HG02678 (cell line): Measurements from ENCODE around the gene CGB1.
A peak's percentile ranks its signal among the peaks of the same experiment; 100 is the strongest.
"Not testable (repeated sequence)": the region's sequence is repeated elsewhere in the genome, so short reads cannot be mapped to it uniquely, and the experiment has no call there.

Experiments
- ATAC-seq: cut with Tn5 transposase; IDR thresholded peaks from one replicate; pipeline ENCODE4 v1.9.1; 2021; ENCODE audit warnings: mild to moderate bottlenecking, moderate library complexity; ENCODE audit not compliant: unreplicated experiment

Gene CGB1

DNA sequence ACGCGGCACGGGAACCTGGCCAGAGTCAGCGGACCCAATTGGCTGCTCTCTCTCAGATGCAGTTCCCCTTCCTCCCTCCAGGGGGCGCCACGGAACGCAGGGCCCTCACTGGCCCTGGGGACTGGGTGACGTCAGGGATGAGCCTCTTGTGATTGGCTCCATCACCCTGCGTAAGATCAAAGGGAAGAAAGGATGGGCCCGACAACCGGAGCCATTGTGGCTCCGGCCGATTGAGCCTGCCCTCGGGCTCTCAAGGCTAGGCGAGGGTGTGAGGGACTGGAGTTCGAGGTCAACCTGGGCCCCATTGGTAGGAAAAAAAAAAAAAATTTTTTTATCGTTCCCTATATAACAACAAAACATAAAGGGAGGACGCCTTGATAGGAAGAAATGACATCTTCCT is at the start of gene CGB1:
TSS of gene CGB1 (minus strand) at position 81 of the 400 bp plus-strand sequence. CDS start 184 bp downstream, outside the sequence.
- ATAC-seq: not testable (repeated sequence)

DNA sequence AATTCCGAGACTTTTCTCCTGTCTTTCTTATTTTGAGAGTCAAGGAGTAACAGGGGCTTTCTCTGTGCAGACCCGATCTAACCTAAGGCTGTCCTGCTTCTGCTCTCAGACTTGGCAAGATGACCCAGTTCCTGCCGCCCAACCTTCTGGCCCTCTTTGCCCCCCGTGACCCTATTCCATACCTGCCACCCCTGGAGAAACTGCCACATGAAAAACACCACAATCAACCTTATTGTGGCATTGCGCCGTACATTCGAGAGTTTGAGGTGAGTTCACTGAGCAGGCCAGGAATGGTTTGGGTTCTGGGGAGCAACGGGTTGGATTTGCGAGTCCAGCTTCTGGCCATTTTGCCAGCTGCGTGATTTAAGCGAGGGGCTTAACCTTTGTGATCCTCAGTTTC is 49.6 kb upstream of the CGB1 start:
- no peak for ATAC-seq

DNA sequence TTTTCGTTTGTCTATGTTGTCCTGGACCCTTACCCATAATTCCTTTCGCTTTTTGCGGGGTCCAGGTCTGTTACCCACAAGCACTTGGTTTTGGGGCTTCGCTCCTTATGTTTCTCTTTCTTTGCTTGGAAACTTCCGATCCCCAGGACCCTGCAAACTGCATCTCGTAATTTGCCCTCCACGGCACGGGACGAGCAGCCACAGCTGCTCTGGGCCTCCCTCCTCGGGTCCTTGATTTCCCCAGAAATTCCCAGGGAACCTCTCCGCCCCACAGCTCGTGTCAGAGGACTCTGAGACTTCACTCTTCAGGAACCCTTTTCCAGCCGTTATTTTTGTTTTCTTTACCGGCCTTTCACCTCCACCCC is 49.2 kb upstream of the CGB1 start:
- ATAC-seq: no peak

DNA sequence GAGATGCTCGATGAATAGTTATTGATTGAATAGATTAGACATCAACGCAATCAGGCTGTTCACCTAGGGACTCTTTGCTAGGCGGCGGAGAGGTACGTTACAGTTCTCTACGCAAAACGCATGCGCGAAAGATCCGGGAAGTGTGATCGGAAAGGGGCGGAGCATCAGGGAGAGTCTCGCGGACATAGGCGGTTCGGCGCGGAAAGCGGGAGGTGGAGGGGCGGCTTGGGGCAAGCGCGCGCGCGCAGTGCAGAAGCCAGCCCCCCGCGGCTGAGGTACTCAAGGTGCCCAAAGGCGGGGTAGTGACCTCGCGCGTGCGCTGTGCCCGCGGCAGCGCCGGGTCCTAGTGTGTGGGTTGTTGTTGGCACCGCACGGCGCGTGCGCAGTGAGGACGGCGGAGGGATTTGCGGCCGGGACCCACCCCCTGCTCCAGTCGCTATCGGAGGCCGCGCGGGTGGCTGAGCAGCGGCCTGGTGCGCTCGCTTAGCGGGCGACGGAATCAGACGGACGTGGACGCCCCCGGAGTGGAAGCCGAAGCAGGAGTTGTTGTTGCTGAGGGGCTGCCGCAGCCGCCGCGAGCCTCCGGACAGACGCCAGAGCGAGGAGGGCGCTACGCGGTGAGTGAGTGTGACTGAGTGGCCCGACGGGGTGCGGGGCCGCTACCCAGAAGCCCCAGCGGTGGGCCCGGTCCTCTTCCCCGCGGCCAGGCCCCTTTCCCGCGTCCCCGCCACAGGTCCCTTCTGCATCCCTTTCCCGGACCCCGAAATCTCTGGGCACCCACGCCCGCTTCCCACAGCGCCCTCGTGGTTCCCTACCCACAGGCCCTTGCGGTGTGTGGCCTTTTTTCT is 48.5 kb upstream of the CGB1 start, which contains the start of gene SNRNP70:
TSS of gene SNRNP70 (plus strand) at position 432 of the 848 bp plus-strand sequence. CDS start 964 bp downstream, outside the sequence.
- ATAC-seq: peak; percentile 92

DNA sequence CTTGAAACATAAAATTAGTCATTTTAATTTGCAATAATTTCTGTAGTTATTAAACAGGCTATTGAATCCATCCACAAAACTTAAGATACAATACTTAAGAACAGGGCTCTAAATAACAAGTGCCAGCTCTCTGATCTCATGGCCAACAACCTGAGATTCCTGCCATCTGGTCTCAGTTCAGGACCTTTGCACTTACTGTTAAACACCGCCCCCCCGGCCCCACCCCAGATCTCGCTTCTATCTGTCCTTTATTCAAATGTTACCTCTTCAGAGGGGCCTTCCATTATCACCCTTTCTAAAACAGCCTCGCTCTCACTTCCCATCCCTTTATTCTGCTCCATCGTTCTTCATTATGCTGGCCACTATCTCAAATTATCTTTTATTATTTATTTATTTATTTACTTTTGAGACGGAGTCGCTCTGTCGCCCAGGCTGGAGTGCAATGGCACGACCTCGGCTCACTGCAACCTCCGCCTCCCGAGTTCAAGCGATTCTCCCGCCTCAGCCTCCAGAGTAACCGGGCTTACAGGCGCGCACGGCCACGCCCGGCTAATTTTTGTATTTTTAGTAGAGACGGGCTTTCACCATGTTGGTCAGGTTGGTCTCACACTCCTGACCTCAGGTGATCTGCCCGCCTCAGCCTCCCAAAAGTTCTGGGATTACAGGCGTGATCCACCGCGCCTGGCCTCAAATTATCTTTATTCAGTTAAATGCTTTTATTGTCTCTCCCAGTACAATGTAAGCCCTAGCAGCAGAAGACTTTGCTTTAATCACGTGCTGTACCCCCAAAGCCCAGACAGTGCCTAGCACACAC is 47.7 kb upstream of the CGB1 start:
- no peak for ATAC-seq

GRCh38 chr19:49081273-49081672 is 44.6 kb upstream of the CGB1 start:
- ATAC-seq: no peak

GRCh38 chr19:49080392-49080791 is 43.7 kb upstream of the CGB1 start:
- no peak for ATAC-seq

GRCh38 chr19:49074869-49075268 is 38.2 kb upstream of the CGB1 start:
- not testable (repeated sequence) for ATAC-seq

GRCh38 chr19:49073514-49074378 is 37.1 kb upstream of the CGB1 start:
- no peak for ATAC-seq

DNA sequence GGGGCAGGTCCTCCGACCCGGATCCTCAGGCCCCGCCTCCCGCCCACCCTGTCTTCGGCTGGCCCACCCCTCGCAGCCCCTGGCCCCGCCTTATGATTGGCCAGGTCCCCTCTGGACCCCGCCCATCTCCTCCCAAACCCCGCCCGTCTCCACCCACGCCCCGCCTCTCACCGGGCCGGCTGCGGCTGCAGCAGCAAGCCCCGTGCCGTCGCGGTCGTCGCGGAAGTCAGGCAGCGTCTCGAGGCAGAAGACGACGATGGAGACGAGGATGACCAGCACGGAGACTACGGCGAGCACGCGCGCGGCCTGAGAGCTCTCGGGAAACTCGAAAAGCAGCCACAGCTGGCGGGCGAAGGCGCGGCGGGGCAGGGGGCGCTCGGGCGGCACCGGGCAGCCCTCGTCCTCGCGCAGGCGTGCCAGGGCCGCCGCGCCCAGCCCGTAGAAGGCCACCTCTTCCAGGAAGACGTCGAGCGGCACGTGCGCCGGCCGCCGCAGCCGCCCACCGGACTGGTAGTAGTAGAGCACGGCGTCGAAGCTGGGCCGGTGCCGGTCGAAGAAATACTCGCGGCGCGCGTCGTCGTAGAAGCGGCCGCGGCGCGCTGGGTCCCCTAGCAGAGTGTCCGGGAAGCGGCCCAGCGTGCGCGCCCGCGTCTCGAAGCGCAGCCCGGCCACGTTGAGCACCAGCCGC is 35.3 kb upstream of the CGB1 start:
- ATAC-seq: no peak

GRCh38 chr19:49070416-49070815 is 33.7 kb upstream of the CGB1 start:
- no peak for ATAC-seq

DNA sequence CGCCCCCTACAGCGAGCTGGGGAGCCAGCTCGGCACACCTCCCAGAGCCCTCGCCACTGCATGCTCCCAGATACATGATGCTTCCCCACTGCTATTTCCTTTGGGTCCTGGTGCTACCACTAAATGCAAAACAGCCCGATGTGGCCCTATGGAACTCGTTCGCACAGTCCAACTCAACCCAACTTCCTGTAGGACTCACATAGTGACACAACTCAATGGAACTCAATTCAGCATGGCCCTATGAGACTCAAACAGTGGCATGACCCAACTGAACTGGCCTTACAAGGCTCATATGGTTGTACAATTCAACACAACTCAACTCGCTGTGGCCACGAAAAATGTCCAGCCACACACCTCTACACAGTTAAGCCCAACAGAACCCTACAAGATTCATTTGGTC is 32.3 kb upstream of the CGB1 start:
- ATAC-seq: no peak

DNA sequence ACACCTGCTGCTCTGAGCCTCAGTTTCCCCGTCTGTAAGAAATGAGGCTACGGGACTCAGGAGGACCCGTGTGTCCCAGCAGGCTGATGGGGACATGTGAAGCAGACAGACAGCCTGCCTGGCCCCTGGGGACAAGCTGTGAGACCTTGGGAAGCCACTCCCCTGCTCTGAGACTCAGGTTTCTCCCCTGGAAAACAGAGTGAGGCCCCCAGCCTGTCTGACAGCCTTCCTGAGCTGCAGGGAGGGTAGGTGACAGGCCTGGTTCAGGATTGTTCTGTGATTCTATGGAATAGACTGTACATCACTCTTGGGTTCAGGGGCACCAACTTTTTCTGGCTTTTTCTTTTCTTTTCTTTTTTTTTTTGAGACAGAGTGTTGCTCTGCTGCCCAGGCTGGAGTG is 30.9 kb upstream of the CGB1 start:
- no peak for ATAC-seq

DNA sequence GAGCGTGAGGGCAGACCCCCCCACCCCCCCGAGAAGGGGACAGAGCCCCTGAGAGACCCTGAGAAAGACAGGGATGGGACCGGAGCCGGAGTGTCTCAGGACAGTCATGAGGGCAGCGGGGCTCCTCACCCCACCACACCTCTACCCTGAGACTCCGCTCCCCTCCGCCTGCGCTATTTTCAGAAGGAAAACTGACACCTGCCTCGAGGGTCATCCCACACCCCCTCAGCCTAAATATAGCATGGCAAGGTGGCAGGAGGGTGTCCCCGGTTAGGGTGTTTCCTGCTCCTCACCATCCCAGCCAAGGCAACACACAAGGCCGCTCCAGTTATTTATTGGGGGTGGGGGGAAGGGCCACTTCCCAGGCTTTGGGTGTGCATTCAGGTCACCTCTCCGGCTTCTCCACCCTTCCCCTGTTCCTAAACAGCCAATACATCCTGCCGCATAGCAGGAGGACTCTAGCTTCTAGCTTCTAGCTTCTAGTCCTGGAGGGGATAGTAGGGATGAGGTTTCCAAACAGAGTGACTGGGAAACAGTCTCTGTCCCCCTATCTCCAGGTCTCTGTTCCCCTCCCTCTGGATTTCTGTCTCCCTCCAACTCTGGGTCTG is 29.3 kb upstream of the CGB1 start:
- ATAC-seq: no peak

- no peak for ATAC-seq
Observed at GRCh38 chr19:49064768-49065611, 28.3 kb upstream of the CGB1 start, which contains the start of gene NTF4. NTF4 (minus strand) TSS chr19:49064818; CDS start chr19:49061997, 2,821 bp downstream.

DNA sequence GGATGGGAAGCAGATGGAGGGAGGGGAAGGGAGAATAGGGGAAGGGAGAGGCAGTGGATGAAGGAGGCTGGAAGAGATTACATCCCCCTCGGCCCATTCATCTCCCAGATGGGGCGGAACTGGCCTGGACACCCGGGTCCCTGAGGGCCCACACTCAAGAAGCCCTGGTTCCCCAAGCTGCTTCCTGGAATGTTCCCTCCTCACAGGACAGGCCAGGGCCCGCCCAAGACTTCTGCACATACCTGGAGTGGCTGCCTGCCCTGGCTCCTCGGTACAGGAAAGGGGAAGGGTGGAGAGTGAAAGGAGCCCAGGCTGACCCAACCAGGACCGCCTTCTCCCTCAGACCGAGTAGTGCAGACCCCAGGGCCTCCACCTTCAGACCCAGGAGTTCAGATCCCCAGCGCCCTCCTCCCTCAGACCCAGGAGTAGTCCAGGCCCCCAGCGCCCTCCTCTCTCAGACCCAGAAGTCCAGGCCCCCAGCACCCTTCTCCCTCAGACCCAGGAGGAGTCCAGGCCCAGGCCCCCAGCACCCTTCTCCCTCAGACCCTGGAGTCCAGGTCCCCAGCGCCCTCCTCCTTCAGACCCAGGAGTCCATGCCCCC is 27.4 kb upstream of the CGB1 start:
- no peak for ATAC-seq

DNA sequence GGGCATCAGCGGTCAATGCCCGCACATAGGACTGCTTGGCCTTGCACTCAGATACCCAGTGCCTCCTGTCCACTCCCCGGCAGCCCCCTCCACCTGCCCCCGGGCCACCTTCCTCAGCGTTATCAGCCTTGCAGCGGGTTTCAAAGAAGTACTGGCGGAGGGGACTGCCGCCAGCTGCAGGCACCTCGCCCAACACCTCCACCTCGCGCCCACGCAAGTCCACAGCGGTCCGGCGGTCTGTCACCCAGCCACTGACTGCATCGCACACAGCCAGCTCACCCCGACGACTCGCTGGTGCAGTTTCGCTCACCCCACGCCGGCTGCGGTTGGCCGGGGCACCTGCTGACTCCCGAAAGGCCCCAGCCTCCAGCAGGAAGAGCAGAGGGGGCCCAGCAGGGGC is 24.8 kb upstream of the CGB1 start:
- no peak for ATAC-seq

- ATAC-seq: no peak
Observed at GRCh38 chr19:49061000-49061399, 24.3 kb upstream of the CGB1 start.

DNA sequence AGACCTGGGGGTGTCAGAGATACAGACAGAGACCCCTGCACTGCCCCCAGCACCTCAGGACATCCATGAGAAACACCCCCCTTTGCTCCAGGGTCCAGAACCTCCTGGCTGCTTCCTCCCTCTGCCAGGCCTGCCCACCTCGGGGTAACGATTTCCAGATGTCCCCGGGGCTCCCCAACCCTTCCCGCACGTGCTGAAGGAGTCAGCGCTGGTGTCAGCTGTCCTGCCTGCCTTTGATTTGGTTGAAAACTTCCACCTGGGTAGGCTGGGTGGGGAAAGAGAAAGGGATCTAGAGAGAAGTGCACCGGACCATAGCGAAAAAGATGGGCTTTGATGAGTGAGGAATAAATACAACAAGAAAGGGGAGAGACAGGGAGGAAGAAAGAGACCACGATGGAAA is 22.4 kb upstream of the CGB1 start:
- ATAC-seq: no peak
